ENCODE results near the gene AHCYL2. TPM values are rescaled to one million over a fixed set of nuclear protein-coding genes. Genes with fewer than 3 reads are reported as not detected.
"Not testable (repeated sequence)": the region's sequence is repeated elsewhere in the genome, so short reads cannot be mapped to it uniquely, and the experiment has no call there.

AHCYL2 gene
- total RNA-seq, 2 experiments from 2014 or later, result 7.3 to 7.6 TPM

GRCh38 chr7:129437190-129437589, 212.4 kb downstream of the AHCYL2 start:
- H3K27me3 Mint-ChIP-seq (ENCODE audit: low read depth), result peaks cover 20% of the 10 kb centered on the region
- H3K27ac Mint-ChIP-seq, result no peak overlapping the region
- CTCF ChIA-PET, result interaction anchor here (1.3 kb wide), 1 partner anchor 36 kb away, joined by 3 read pairs; no protein-coding TSS in a partner anchor
- DNase-seq (no peak), ATAC-seq (no peak)
- H3K9me3 Mint-ChIP-seq (ENCODE audit: insufficient read depth), result no peaks in the 10 kb centered on the region
- POLR2A ChIA-PET, result no interaction called here
- peaks cover 24% of the 10 kb centered on the region for H3K4me1 Mint-ChIP-seq (ENCODE audit: low read depth)
- H3K4me3 Mint-ChIP-seq, result no peak overlapping the region
- peaks cover 11% of the 10 kb centered on the region for H3K36me3 Mint-ChIP-seq (ENCODE audit: low read depth)

- ChIA-PET POLR2A (no interaction called here), CTCF (interaction anchor here (1.0 to 2.3 kb wide), 6 partner anchors 14 to 491 kb away, joined by 3 to 15 read pairs (median 4); no protein-coding TSS in a partner anchor)
- Mint-ChIP-seq H3K9me3 (ENCODE audit: insufficient read depth) (no peaks in the 10 kb centered on the region), H3K27me3 (ENCODE audit: low read depth) (peaks cover 11% of the 10 kb centered on the region), H3K4me1 (ENCODE audit: low read depth) (peaks cover 20% of the 10 kb centered on the region), H3K27ac (no peak overlapping the region), H3K36me3 (ENCODE audit: low read depth) (peaks cover 11% of the 10 kb centered on the region), H3K4me3 (no peak overlapping the region)
- ATAC-seq (no peak), DNase-seq (no peak)
Measured at GRCh38 chr7:129438281-129438838, 213.5 kb downstream of the AHCYL2 start.

- ChIA-PET POLR2A (no interaction called here), CTCF (interaction anchor here (1.0 to 2.3 kb wide), 7 partner anchors 15 to 491 kb away, joined by 3 to 15 read pairs (median 4); no protein-coding TSS in a partner anchor)
- Mint-ChIP-seq H3K27ac (no peak overlapping the region), H3K36me3 (ENCODE audit: low read depth) (peaks cover 11% of the 10 kb centered on the region), H3K4me1 (ENCODE audit: low read depth) (peaks cover 15% of the 10 kb centered on the region), H3K27me3 (ENCODE audit: low read depth) (peaks cover 10% of the 10 kb centered on the region), H3K4me3 (no peak overlapping the region), H3K9me3 (ENCODE audit: insufficient read depth) (no peaks in the 10 kb centered on the region)
- no peak for DNase-seq
- ATAC-seq, result no peak
Measured at GRCh38 chr7:129438839-129439651, 214.2 kb downstream of the AHCYL2 start.

GRCh38 chr7:129439963-129440625, 215.3 kb downstream of the AHCYL2 start:
- no peaks in the 10 kb centered on the region for H3K9me3 Mint-ChIP-seq (ENCODE audit: insufficient read depth)
- peaks cover 13% of the 10 kb centered on the region for H3K4me1 Mint-ChIP-seq (ENCODE audit: low read depth)
- H3K36me3 Mint-ChIP-seq (ENCODE audit: low read depth), result peaks cover 15% of the 10 kb centered on the region
- ATAC-seq (no peak), DNase-seq (no peak)
- H3K4me3 Mint-ChIP-seq, result no peak overlapping the region
- ChIA-PET CTCF (interaction anchor here (1.0 to 2.3 kb wide), 6 partner anchors 31 to 492 kb away, joined by 3 to 15 read pairs (median 6); no protein-coding TSS in a partner anchor), POLR2A (no interaction called here)
- H3K27me3 Mint-ChIP-seq (ENCODE audit: low read depth), result peaks cover 9% of the 10 kb centered on the region
- no peak overlapping the region for H3K27ac Mint-ChIP-seq

GRCh38 chr7:129443612-129444011, 218.8 kb downstream of the AHCYL2 start:
- Mint-ChIP-seq H3K36me3 (ENCODE audit: low read depth) (peaks cover 44% of the 10 kb centered on the region), H3K27ac (no peak overlapping the region), H3K9me3 (ENCODE audit: insufficient read depth) (no peaks in the 10 kb centered on the region), H3K4me1 (ENCODE audit: low read depth) (peaks cover 4% of the 10 kb centered on the region), H3K4me3 (no peak overlapping the region), H3K27me3 (ENCODE audit: low read depth) (no peaks in the 10 kb centered on the region)
- ChIA-PET POLR2A (interaction anchor here (0.6 kb wide), 1 partner anchor 561 kb away, joined by 3 read pairs; no protein-coding TSS in a partner anchor), CTCF (interaction anchor here (0.6 to 1.2 kb wide), 3 partner anchors 66 to 974 kb away, joined by 3 to 6 read pairs (median 3); no protein-coding TSS in a partner anchor)
- DNase-seq (no peak), ATAC-seq (no peak)

- H3K27ac Mint-ChIP-seq; POLR2A ChIA-PET; H3K9me3 Mint-ChIP-seq (ENCODE audit: insufficient read depth); ATAC-seq; H3K4me1 Mint-ChIP-seq (ENCODE audit: low read depth); H3K27me3 Mint-ChIP-seq (ENCODE audit: low read depth); DNase-seq; H3K4me3 Mint-ChIP-seq; CTCF ChIA-PET: not testable (repeated sequence)
- peaks cover 54% of the 10 kb centered on the region for H3K36me3 Mint-ChIP-seq (ENCODE audit: low read depth)
Measured at GRCh38 chr7:129444776-129445175, 219.9 kb downstream of the AHCYL2 start.

- CTCF ChIA-PET; H3K9me3 Mint-ChIP-seq (ENCODE audit: insufficient read depth): not testable (repeated sequence)
Measured at GRCh38 chr7:129446925-129447324, 222.1 kb downstream of the AHCYL2 start.

GRCh38 chr7:129447445-129447844, 222.6 kb downstream of the AHCYL2 start:
- ATAC-seq; H3K27me3 Mint-ChIP-seq (ENCODE audit: low read depth); DNase-seq; H3K4me3 Mint-ChIP-seq; H3K9me3 Mint-ChIP-seq (ENCODE audit: insufficient read depth); H3K4me1 Mint-ChIP-seq (ENCODE audit: low read depth); POLR2A ChIA-PET; H3K27ac Mint-ChIP-seq: not testable (repeated sequence)
- CTCF ChIA-PET, result interaction anchor here (1.1 to 1.3 kb wide), 3 partner anchors 13 to 80 kb away, joined by 3 read pairs; partner anchors contain the start of gene STRIP2
- peaks cover 50% of the 10 kb centered on the region for H3K36me3 Mint-ChIP-seq (ENCODE audit: low read depth)

More at GRCh38 chr7:129446925-129447324, 222.1 kb downstream of the AHCYL2 start:
- H3K4me3 Mint-ChIP-seq; H3K27me3 Mint-ChIP-seq (ENCODE audit: low read depth); DNase-seq; POLR2A ChIA-PET; H3K4me1 Mint-ChIP-seq (ENCODE audit: low read depth); ATAC-seq; H3K27ac Mint-ChIP-seq: not testable (repeated sequence)
- peaks cover 49% of the 10 kb centered on the region for H3K36me3 Mint-ChIP-seq (ENCODE audit: low read depth)

GRCh38 chr7:129448608-129449007, 223.8 kb downstream of the AHCYL2 start:
- H3K4me1 Mint-ChIP-seq (ENCODE audit: low read depth); H3K27me3 Mint-ChIP-seq (ENCODE audit: low read depth); DNase-seq; H3K27ac Mint-ChIP-seq; ATAC-seq; H3K4me3 Mint-ChIP-seq; H3K9me3 Mint-ChIP-seq (ENCODE audit: insufficient read depth); POLR2A ChIA-PET: not testable (repeated sequence)
- H3K36me3 Mint-ChIP-seq (ENCODE audit: low read depth), result peaks cover 50% of the 10 kb centered on the region
- CTCF ChIA-PET, result interaction anchor here (1.2 to 1.3 kb wide), 2 partner anchors 14 to 81 kb away, joined by 3 read pairs; partner anchors contain the start of gene STRIP2

GRCh38 chr7:129450295-129450694, 225.5 kb downstream of the AHCYL2 start:
- DNase-seq (no peak), ATAC-seq (no peak)
- Mint-ChIP-seq H3K4me3 (no peak overlapping the region), H3K27me3 (ENCODE audit: low read depth) (no peaks in the 10 kb centered on the region), H3K27ac (no peak overlapping the region), H3K9me3 (ENCODE audit: insufficient read depth) (peaks cover 4% of the 10 kb centered on the region), H3K36me3 (ENCODE audit: low read depth) (peaks cover 44% of the 10 kb centered on the region), H3K4me1 (ENCODE audit: low read depth) (no peaks in the 10 kb centered on the region)
- POLR2A ChIA-PET, result no interaction called here
- CTCF ChIA-PET, result no interaction called here

- no peak for ATAC-seq
- ChIA-PET POLR2A (no interaction called here), CTCF (interaction anchor here (0.8 to 1.5 kb wide), 3 partner anchors 13 to 19 kb away, joined by 3 to 4 read pairs (median 3); partner anchors contain the start of gene STRIP2)
- H3K36me3 Mint-ChIP-seq (ENCODE audit: low read depth), result peaks cover 27% of the 10 kb centered on the region
- no peaks in the 10 kb centered on the region for H3K4me1 Mint-ChIP-seq (ENCODE audit: low read depth)
- peaks cover 4% of the 10 kb centered on the region for H3K9me3 Mint-ChIP-seq (ENCODE audit: insufficient read depth)
- H3K27me3 Mint-ChIP-seq (ENCODE audit: low read depth), result no peaks in the 10 kb centered on the region
- no peak overlapping the region for H3K4me3 Mint-ChIP-seq
- no peak overlapping the region for H3K27ac Mint-ChIP-seq
- no peak for DNase-seq
Measured at GRCh38 chr7:129452589-129453231, 227.9 kb downstream of the AHCYL2 start.

All from activated CD8-positive, alpha-beta T cell treated with anti-CD3 and anti-CD28 coated beads, Interleukin-2, amount 10 ng/mL, durations not matched to agents 7 days and 5 days (primary cell).